ENCODE data around the gene SPEM1.

SPEM1 gene
- total RNA-seq = 0 reads per million in 4 donors

GRCh38 chr17:7419819-7420610 lies at the start of gene SPEM1:
SPEM1 (plus strand) TSS chr17:7420324; CDS start chr17:7420385, 61 bp downstream.
- no peak for DNase-seq

- DNase-seq = no peak
These were observed 49.3 kb upstream of the SPEM1 start for GRCh38 chr17:7370853-7371252.

- no peak for DNase-seq
These were observed 45.8 kb upstream of the SPEM1 start for GRCh38 chr17:7374353-7374752.

- DNase-seq = no peak
These were observed 41.0 kb upstream of the SPEM1 start for GRCh38 chr17:7379134-7379533.

GRCh38 chr17:7380321-7380720 lies 39.8 kb upstream of the SPEM1 start:
- DNase-seq = no peak

- no peak for DNase-seq
These were observed 39.1 kb upstream of the SPEM1 start, which contains the start of gene TNK1 for GRCh38 chr17:7380855-7381683. TNK1 (plus strand) TSS chr17:7381089; CDS start chr17:7382927, 1,838 bp downstream.

- DNase-seq = no peak
These were observed 37.2 kb upstream of the SPEM1 start for GRCh38 chr17:7382901-7383300.

- DNase-seq = no peak
These were observed 36.8 kb upstream of the SPEM1 start for GRCh38 chr17:7383371-7383741.

GRCh38 chr17:7383742-7384488 lies 36.2 kb upstream of the SPEM1 start:
- DNase-seq = peak; percentile 62 to 82 (median 76)

- no peak for DNase-seq
These were observed 35.5 kb upstream of the SPEM1 start for GRCh38 chr17:7384489-7385081.

GRCh38 chr17:7388856-7389255 lies 31.3 kb upstream of the SPEM1 start:
- no peak for DNase-seq

GRCh38 chr17:7389924-7390910 lies 29.9 kb upstream of the SPEM1 start:
- no peak for DNase-seq

- no peak for DNase-seq
These were observed 28.8 kb upstream of the SPEM1 start for GRCh38 chr17:7391307-7391706.

GRCh38 chr17:7392696-7393612 lies 27.2 kb upstream of the SPEM1 start:
- DNase-seq = no peak

GRCh38 chr17:7393613-7394451 lies 26.3 kb upstream of the SPEM1 start:
- peak; percentile 60 to 74 (median 68) for DNase-seq

GRCh38 chr17:7394452-7395191 lies 25.5 kb upstream of the SPEM1 start, which contains the start of gene PLSCR3:
PLSCR3 (minus strand) TSS chr17:7394525; CDS start chr17:7394110, 415 bp downstream.
- DNase-seq = peak; percentile 67 to 81 (median 72)

GRCh38 chr17:7396147-7396546 lies 24.0 kb upstream of the SPEM1 start:
- no peak for DNase-seq

GRCh38 chr17:7398612-7399011 lies 21.5 kb upstream of the SPEM1 start:
- no peak for DNase-seq
